HepG2 (cell line): ENCODE results near the gene WDR18. TPM values are rescaled to one million over a fixed set of nuclear protein-coding genes. Genes with fewer than 3 reads are reported as not detected.

Source experiments
- CBX1 ChIP-seq: IDR thresholded peaks from one replicate; pipeline ENCODE4 v1.6.1; 2016; ENCODE audit warnings: antibody characterized with exemption, low read depth
- GMEB1 ChIP-seq: sonication (generic); formaldehyde crosslinking; IDR thresholded peaks from 2 replicates; pipeline ENCODE4 v1.5.1; 2020; ENCODE audit warnings: missing genetic modification reagents, mild to moderate bottlenecking, borderline replicate concordance
- HIVEP1 ChIP-seq: sonication (generic); formaldehyde crosslinking; IDR thresholded peaks from 2 replicates; pipeline ENCODE4 v1.4.0; 2020; ENCODE audit warnings: mild to moderate bottlenecking, missing genetic modification reagents
- KDM1A ChIP-seq: IDR thresholded peaks from 2 replicates; pipeline ENCODE4 v1.6.1; 2016; ENCODE audit warnings: missing compliant biosample characterization
- NONO ChIP-seq, 2 experiments: fragments of 450-650 bp in 1 of 2; sonication (generic) in 1 of 2; formaldehyde crosslinking in 1 of 2; IDR thresholded peaks in 1 of 2; conservative IDR thresholded peaks in 1 of 2; 2 replicates each; pipeline versions ENCODE4 v1.6.1 to v1.8.0; 2017 to 2022; ENCODE audit warnings: mild to moderate bottlenecking in 1 of 2, missing genetic modification reagents in 1 of 2, moderate library complexity in 1 of 2
- RFX3 ChIP-seq: IDR thresholded peaks from 2 replicates; pipeline ENCODE4 v1.6.1; 2016; ENCODE audit warnings: missing biosample characterization, missing genetic modification reagents
- SIN3A ChIP-seq: IDR thresholded peaks from 2 replicates; pipeline ENCODE4 v1.6.1; 2011; ENCODE audit warnings: low read depth, mild to moderate bottlenecking, control low read depth, low read length, borderline replicate concordance
- TGIF2 ChIP-seq: IDR thresholded peaks from 2 replicates; pipeline ENCODE4 v1.6.1; 2016; ENCODE audit warnings: control low read depth, missing compliant biosample characterization
- THYN1 ChIP-seq: sonication (generic); formaldehyde crosslinking; IDR thresholded peaks from 2 replicates; pipeline ENCODE4 v1.8.1; 2023; ENCODE audit warnings: low read depth, mild to moderate bottlenecking, moderate library complexity, missing genetic modification reagents, borderline replicate concordance
- TSC22D2 ChIP-seq: sonication (generic); formaldehyde crosslinking; IDR thresholded peaks from 2 replicates; pipeline ENCODE4 v1.5.1; 2020; ENCODE audit warnings: missing genetic modification reagents, mild to moderate bottlenecking, borderline replicate concordance
- ZFP1 ChIP-seq: IDR thresholded peaks from 2 replicates; pipeline ENCODE4 v1.6.1; 2016
- ZNF34 ChIP-seq: sonication (generic); formaldehyde crosslinking; IDR thresholded peaks from 2 replicates; pipeline ENCODE4 v1.4.0; 2020; ENCODE audit warnings: mild to moderate bottlenecking, missing genetic modification reagents, borderline replicate concordance
- ZNF678 ChIP-seq: sonication (generic); formaldehyde crosslinking; IDR thresholded peaks from 2 replicates; pipeline ENCODE4 v1.4.0; 2020; ENCODE audit warnings: mild to moderate bottlenecking, missing genetic modification reagents
- ZNF687 ChIP-seq: sonication (generic); formaldehyde crosslinking; IDR thresholded peaks from 2 replicates; pipeline ENCODE4 v1.5.1; 2020; ENCODE audit warnings: mild to moderate bottlenecking, missing genetic modification reagents, moderate library complexity
- polyA plus RNA-seq, 8 experiments: library from polyadenylated mRNA; depleted of rRNA in 3 of 8; stranded (reverse) in 7 of 8; unstranded in 1 of 8; fragments of >200 nt; fragmentation: Illumina TruSeq in 4 of 8; extraction: Trizol in 4 of 8; gene quantifications; 2 replicates each; pipeline versions ENCODE4 v1.2.1 to v1.2.3, GENCODE V29; 2011 to 2016; ENCODE audit warnings: low read depth in 4 of 8, missing spikeins in 1 of 8, mixed read lengths in 1 of 8; ENCODE audit not compliant: insufficient read depth in 1 of 8
- total RNA-seq, 5 experiments: library from RNA; depleted of rRNA; stranded (reverse); fragments of >200 nt; fragmentation: Illumina TruSeq; extraction: Trizol; gene quantifications; 2 replicates each; pipeline ENCODE4 v1.2.3, GENCODE V29; 2016; ENCODE audit warnings: low read depth in 1 of 5
- TF ChIP-seq, protein P1 (sequence below): sonication (generic); formaldehyde crosslinking; IDR thresholded peaks from 2 replicates; pipeline ENCODE4 v1.9.0; 2021; ENCODE audit warnings: missing genetic modification reagents, borderline replicate concordance
- TF ChIP-seq, protein P2 (sequence below): sonication (generic); formaldehyde crosslinking; IDR thresholded peaks from 2 replicates; pipeline ENCODE4 v1.4.0; 2020; ENCODE audit warnings: missing genetic modification reagents

WDR18 gene
- total and polyA plus RNA-seq, 2 of the 13 experiments (the other 11 are each of a cell fraction or from before 2014, with no cell fraction given) = 36.4 to 47.6 TPM

DNA sequence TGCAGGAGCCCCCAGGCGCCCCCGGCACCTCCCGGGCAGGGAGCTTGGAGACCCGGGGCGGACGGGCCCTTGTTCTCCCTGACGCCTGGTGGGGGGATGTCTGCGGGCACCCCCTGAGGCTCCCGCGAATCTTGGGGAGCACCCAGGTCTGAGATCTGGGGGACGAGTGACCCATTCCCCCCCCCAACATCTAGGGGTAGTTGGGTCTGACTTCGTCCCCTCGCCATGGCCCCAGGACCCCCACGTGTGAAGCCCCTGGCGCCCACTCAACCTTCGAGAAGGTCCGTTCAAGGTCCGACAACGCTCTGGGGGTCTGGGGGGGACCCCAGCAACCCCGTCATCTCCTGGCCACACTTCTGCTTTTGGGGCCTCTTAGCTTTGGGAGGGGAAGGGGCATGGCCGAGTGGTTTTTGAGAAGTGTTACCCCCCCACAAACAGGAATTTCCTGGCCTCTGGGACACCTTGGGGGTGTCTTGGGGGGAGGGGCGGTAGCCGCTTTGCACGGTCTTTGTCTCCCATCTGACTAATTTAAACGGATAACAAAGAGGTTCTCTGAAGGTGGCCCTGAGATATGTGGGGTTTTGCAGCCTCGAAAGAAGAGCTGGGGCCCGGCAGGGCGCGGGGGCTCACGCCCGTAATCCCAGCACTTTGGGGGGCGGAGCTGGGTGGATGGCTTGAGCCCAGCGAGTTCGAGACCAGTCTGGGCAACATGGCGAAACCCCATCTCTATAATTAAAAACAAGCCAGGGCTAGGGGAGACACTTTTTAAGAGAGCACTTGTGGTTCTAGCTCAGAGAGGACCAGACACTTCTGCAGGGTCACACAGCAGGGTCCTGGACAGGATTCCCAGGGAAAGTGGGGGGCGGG lies 42.9 kb downstream of the WDR18 start (continued):
- TF ChIP-seq TGIF2 (CRISPR knock-in tag) = no peak
- TF ChIP-seq KDM1A (CRISPR knock-in tag) = no peak; the same call in 1 of the 2 replicates
- TF ChIP-seq, protein P1, sequence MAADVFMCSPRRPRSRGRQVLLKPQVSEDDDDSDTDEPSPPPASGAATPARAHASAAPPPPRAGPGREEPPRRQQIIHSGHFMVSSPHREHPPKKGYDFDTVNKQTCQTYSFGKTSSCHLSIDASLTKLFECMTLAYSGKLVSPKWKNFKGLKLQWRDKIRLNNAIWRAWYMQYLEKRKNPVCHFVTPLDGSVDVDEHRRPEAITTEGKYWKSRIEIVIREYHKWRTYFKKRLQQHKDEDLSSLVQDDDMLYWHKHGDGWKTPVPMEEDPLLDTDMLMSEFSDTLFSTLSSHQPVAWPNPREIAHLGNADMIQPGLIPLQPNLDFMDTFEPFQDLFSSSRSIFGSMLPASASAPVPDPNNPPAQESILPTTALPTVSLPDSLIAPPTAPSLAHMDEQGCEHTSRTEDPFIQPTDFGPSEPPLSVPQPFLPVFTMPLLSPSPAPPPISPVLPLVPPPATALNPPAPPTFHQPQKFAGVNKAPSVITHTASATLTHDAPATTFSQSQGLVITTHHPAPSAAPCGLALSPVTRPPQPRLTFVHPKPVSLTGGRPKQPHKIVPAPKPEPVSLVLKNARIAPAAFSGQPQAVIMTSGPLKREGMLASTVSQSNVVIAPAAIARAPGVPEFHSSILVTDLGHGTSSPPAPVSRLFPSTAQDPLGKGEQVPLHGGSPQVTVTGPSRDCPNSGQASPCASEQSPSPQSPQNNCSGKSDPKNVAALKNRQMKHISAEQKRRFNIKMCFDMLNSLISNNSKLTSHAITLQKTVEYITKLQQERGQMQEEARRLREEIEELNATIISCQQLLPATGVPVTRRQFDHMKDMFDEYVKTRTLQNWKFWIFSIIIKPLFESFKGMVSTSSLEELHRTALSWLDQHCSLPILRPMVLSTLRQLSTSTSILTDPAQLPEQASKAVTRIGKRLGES = no peak
- TF ChIP-seq TSC22D2 (CRISPR knock-in tag) = no peak
- no peak for TF ChIP-seq ZFP1 (CRISPR knock-in tag)
- TF ChIP-seq RFX3 = no peak
- no peak for TF ChIP-seq THYN1
- TF ChIP-seq NONO (IDR thresholded peaks at IDR 0.05) = no peak
- TF ChIP-seq NONO (CRISPR knock-in tag; conservative IDR thresholded peaks at IDR 0.05) = no peak; the same call in 1 of the 2 replicates
- TF ChIP-seq ZNF678 = no peak
- TF ChIP-seq SIN3A = 0 out of 2 replicates have a peak, but pooled peaks have one; percentile 28
- TF ChIP-seq ZNF34 (CRISPR knock-in tag) = no peak
- TF ChIP-seq GMEB1 (CRISPR knock-in tag) = no peak
- no peak for TF ChIP-seq CBX1
- TF ChIP-seq HIVEP1 = peak; percentile 32; the same call in 1 of the 2 replicates
- TF ChIP-seq, protein P2, sequence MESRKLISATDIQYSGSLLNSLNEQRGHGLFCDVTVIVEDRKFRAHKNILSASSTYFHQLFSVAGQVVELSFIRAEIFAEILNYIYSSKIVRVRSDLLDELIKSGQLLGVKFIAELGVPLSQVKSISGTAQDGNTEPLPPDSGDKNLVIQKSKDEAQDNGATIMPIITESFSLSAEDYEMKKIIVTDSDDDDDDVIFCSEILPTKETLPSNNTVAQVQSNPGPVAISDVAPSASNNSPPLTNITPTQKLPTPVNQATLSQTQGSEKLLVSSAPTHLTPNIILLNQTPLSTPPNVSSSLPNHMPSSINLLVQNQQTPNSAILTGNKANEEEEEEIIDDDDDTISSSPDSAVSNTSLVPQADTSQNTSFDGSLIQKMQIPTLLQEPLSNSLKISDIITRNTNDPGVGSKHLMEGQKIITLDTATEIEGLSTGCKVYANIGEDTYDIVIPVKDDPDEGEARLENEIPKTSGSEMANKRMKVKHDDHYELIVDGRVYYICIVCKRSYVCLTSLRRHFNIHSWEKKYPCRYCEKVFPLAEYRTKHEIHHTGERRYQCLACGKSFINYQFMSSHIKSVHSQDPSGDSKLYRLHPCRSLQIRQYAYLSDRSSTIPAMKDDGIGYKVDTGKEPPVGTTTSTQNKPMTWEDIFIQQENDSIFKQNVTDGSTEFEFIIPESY = no peak
- peak; percentile 11; the same call in 1 of the 2 replicates for TF ChIP-seq ZNF687
